GM18499 (cell line): Measurements from ENCODE around the gene AOC2.

ENCODE experiments used
- ATAC-seq: cut with Tn5 transposase; IDR thresholded peaks from one replicate; pipeline ENCODE4 v1.9.1; 2021; ENCODE audit warnings: moderate number of reproducible peaks; ENCODE audit not compliant: insufficient read depth, unreplicated experiment

Gene AOC2

DNA sequence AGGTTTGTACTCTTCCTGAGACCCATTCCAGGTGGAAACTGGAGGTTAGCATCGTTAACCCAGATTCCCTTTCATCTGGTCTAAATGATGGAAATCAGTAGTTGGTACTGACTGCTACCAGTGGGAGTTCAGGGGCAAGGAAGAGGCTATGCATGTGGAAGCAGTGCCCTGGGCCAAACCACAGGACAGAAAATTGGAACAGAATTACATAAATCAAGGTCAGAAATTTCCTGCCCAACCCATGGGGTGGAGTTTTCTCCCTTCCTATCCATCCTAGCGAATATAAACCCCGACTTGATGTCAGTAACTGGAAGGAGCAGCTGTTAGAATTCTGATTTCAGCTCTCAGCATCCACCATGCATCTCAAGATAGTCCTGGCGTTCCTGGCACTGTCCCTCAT is at the start of gene AOC2:
Gene AOC2, plus strand, starts transcription at position 310 of the 400 bp plus-strand sequence. Its CDS starts 47 bp downstream, at position 357.
- ATAC-seq = no peak

GRCh38 chr17:42795061-42795460 is 49.3 kb upstream of the AOC2 start:
- ATAC-seq = no peak

GRCh38 chr17:42795465-42795864 is 48.9 kb upstream of the AOC2 start:
- ATAC-seq = no peak

- no peak for ATAC-seq
These were observed 48.2 kb upstream of the AOC2 start for GRCh38 chr17:42796066-42796758.

- ATAC-seq = no peak
These were observed 47.0 kb upstream of the AOC2 start for GRCh38 chr17:42797067-42798007.

DNA sequence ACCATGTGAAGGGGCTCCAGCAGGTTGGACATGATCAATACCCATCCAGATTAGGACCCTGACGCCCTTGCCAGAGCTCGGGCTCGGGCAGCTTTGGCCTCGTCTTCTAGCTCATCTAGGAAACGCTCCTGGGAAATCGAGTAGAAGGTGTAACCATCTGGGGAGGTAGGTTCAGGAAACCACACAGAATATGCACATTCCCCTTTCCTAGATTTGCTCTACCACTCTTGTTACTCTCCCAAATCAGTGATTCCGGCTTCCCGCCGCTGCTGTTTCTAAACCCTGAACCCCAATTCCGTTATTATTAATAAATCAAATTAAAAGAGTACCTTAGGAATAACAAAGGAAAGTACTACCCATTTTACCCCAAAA is 46.4 kb upstream of the AOC2 start:
- ATAC-seq = no peak

GRCh38 chr17:42798383-42799380 is 45.7 kb upstream of the AOC2 start, which contains the start of the genes CNTD1 and COA3:
Gene CNTD1 (plus strand): TSS chr17:42798861. CDS start chr17:42799068, 207 bp downstream.
Gene COA3 (minus strand): TSS chr17:42798704. CDS start chr17:42798681, 23 bp downstream.
- ATAC-seq = no peak

DNA sequence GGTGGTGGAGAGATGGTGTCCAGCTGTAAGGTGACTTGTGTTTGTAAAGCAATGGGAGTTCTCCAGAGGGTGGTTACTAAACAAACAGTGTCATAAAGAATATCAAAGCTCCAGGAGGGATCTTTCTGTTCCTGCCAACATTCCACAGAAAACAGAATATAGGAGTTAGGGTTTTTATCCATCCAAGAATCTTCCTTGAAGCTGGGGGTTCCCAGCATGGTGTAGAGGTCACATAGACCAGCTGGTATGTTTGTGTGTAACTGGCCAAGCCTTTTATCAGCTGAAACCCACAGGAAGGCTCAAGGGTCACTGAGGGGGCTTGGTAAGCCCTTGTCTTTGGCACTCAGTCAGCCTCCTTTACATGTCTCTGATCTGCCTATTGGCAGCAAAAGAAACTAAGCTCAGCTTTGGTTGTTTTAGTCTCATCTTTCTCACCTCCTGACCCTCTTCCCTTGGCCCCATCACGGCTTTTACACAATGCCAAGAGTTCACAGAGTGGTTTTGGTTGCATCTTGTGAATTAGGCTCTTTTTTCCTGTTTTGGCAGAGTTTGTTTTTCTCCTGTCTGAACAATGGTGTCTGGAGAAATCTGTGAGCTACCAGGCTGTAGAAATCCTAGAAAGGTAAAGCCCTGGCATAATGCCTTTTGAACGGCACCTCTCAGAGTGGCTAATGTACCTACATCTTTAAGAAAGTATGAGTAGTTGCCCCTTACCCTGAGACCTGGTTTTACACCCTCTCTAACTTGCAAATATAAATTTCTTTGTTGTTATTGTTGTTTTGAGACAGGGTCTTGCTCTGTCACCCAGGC is 41.1 kb upstream of the AOC2 start:
- ATAC-seq = no peak

DNA sequence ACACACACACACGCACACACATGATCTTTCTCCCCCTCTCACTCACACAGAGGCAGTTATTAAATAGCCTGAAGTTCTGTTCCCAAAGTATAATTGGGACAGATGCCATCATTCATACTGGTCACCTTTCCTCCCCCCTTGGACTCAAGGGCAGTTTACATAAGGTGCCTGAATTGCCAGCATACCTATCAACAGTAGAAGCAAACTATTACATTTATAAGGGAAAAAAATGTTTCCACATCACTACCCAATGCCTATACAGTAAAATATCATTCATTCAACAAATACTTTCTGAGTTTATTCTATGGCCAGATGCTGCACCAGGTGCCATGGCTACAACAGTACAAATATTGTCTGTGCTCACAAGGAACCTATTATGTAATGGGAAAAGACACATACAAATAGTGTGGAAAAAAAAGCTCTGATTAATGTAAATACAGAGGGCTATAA is 39.4 kb upstream of the AOC2 start:
- no peak for ATAC-seq

- ATAC-seq = no peak
These were observed 38.1 kb upstream of the AOC2 start for GRCh38 chr17:42806249-42806648.

DNA sequence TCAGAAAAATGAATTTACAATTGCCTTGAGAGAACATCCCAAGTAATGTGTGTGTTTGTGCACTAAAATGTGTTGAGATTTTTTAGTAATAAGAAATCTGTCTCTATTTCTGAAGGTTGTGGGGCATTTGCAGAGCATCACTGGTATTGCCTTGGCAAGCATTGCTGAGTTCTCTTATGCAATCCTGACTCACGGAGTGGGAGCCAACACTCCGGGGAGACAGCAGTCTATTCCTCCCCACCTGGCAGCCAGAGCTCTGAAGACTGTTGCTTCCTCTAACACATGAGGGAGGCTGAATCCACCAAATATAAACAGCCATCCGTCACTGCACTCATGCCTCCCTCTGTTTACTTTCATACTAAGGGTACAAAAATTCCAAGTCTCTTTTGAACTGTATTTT is 35.1 kb upstream of the AOC2 start:
- no peak for ATAC-seq

DNA sequence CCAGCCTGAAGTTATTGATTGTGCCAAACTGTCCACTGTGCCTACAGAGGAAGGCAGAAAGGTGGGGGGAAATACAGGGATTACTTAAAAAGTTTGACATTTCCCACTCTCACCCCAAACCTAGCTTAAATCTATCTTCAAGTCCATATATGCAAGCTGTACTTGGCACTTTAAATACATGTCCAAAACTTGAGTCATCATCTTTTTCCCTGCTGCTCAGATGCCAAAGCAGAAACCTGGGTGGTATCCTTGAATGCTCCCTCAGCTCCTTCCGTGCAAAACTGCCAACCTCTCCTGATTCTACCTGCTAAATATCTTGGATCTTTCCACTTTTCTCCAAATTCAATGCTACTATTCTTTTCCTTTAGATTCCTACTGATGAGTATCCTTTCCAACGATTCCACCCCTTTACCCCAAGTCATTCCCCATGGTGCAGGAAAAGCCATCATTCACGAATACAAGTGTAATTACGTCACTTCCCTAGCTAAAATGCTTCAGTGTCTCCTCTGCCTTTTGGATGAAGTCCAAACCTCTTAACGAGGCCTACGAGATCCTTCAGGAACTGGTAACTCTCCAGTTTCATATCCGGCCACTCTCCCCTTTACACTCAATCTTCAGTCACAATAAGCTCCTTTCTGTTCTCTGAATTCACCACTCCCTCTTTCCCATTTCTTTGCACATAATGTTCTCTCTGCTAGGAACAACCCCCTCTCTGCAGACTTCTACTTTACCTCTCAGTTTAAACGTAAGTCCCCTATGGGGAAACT is 29.6 kb upstream of the AOC2 start:
- no peak for ATAC-seq

GRCh38 chr17:42817866-42818265 is 26.5 kb upstream of the AOC2 start:
- no peak for ATAC-seq

GRCh38 chr17:42818379-42818778 is 26.0 kb upstream of the AOC2 start:
- ATAC-seq = no peak

GRCh38 chr17:42819939-42820535 is 24.3 kb upstream of the AOC2 start:
- no peak for ATAC-seq

DNA sequence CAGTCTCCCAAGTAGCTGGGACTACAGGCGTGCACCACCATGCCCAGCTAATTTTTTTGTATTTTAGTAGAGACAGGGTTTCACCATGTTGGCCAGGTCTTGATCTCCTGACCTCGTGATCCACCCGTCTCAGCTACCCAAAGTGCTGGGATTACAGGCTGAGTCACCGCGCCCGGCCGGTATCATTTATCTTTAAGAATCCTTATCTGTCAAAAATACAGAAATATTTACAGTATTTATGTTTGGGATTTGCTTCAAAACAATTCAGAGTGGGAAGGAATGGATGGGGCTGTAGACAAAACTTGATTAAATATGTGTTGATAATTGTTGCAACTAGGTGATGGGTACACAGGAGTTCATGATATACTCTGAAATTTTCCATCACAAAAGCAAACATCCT is 23.2 kb upstream of the AOC2 start:
- ATAC-seq = no peak

DNA sequence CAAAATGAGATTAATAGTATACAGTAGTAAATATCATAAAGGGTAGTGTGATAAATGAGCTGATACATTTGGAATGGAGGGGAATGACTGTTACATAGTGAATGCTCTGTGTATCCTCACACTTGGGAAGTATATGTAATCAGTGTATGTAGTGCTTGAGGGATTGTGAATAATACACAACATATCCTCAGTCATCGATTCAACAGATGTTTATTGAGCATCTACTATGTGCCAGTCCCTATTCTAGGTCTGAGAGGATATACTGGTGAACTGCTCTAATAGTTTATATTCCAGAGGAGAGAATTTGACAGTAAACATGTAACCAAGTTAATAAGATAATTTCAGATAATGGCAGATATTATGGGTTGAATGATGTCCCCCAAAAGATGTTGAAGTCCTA is 16.9 kb upstream of the AOC2 start:
- ATAC-seq = no peak

DNA sequence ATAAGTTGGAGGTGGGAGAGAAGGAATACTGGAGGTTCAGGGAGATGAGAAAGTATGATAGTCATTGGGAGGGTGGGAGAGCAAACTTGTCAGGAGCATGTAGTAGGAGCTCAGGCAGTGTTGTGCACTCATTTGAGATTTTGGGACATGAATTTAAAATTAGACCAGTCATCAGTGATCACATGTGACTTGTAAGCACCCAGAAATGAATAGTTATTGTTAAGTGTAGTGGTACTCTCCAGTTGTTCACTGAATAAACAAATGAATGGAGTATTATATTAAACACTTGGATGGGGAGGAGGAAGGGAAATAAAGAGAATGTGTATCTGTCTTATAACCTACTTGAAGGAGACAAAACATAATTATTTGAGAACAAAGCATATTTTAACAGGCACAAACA is 13.4 kb upstream of the AOC2 start:
- ATAC-seq = no peak
